K562 (cell line): ENCODE data around the gene TEX54. TPM values are rescaled to one million over a fixed set of nuclear protein-coding genes. Genes with fewer than 3 reads are reported as not detected.

Experiments
- ATAC-seq: fragments of 200-7000 bp; cut with Tn5 transposase; 3 replicates; pipeline ENCODE4 v1.9.1; 2020; ENCODE audit warnings: moderate library complexity
- BruUV-seq: library from RNA; stranded (reverse); fragments of 400-500 nt; replicated peaks from 2 replicates; lab custom pipeline; 2021; lab: Mats Ljungman, UMichigan
- CTCF ChIA-PET: fragments of 300-600 bp; formaldehyde crosslinking; extraction: SDS; loops from one replicate; lab custom pipeline; 2021; ENCODE audit warnings: low intra/inter-chr PET ratio; lab: Yijun Ruan, JAX
- POLR2A ChIA-PET: fragments of 300-600, 350-650 bp; sonication (Branson Sonifier 250); formaldehyde crosslinking; extraction: SDS; loops from one replicate; lab custom pipeline; 2021; ENCODE audit warnings: antibody characterized with exemption, inconsistent platforms; lab: Yijun Ruan, JAX
- DNase-seq, 4 experiments: peaks; one replicate each; pipeline versions ENCODE4 v3.0.0 to v3.0.0-alpha.2; 2011 to 2018; ENCODE audit warnings: low spot score in 3 of 4, mixed read lengths in 3 of 4; ENCODE audit errors: extremely low read depth in 1 of 4
- FAIRE-seq: peaks from 2 replicates; lab custom pipeline; 2011; peaks lifted over from hg19 to GRCh38; lab: Jason Lieb, UNC
- H2AFZ ChIP-seq: 2 replicates; pipeline ENCODE4 v1.6.0; 2011; ENCODE audit warnings: low read depth, low read length, control low read depth, inconsistent platforms
- H3K27ac ChIP-seq: fragments of 200-600 bp; 3 replicates; pipeline ENCODE4 v1.8.0; 2011; ENCODE audit warnings: low read depth, mild to moderate bottlenecking, control low read depth, inconsistent platforms, low read length, moderate library complexity, mixed read lengths; ENCODE audit errors: extremely low read depth
- H3K27me3 ChIP-seq, 2 experiments: fragments of 300-600 bp in 1 of 2; 2 replicates in 1 of 2; 3 replicates in 1 of 2; pipeline versions ENCODE4 v1.6.0 to v1.8.0; 2011; ENCODE audit warnings: inconsistent platforms in 2 of 2, low read length in 2 of 2, mild to moderate bottlenecking in 1 of 2, mixed read lengths in 1 of 2, moderate library complexity in 1 of 2; ENCODE audit not compliant: control insufficient read depth in 2 of 2, insufficient read depth in 2 of 2
- H3K36me3 ChIP-seq: fragments of 300-600 bp; 3 replicates; pipeline ENCODE4 v1.8.0; 2011; ENCODE audit warnings: mild to moderate bottlenecking, low read length, inconsistent platforms; ENCODE audit not compliant: control insufficient read depth, insufficient read depth
- H3K4me1 ChIP-seq, 2 experiments: fragments of 200-600 bp in 1 of 2; replicated peaks in 1 of 2; 2 replicates in 1 of 2; 3 replicates in 1 of 2; pipeline versions ENCODE4 v1.5.1 to v1.8.0; 2011; ENCODE audit warnings: inconsistent platforms in 2 of 2, low read length in 2 of 2, mild to moderate bottlenecking in 1 of 2, mixed read lengths in 1 of 2, moderate library complexity in 1 of 2; ENCODE audit not compliant: control insufficient read depth in 2 of 2, insufficient read depth in 2 of 2
- H3K4me2 ChIP-seq: 2 replicates; pipeline ENCODE4 v1.6.1; 2011; ENCODE audit warnings: low read length, control low read depth, inconsistent platforms, mixed read lengths; ENCODE audit not compliant: insufficient read depth
- H3K4me3 ChIP-seq: fragments of 200-600 bp; sonication (generic), shearing (Covaris generic); 2 replicates; pipeline ENCODE4 v1.5.1; 2016; ENCODE audit warnings: control low read depth, inconsistent platforms
- H3K79me2 ChIP-seq: fragments of 200-600 bp; 3 replicates; pipeline ENCODE4 v1.8.0; 2011; ENCODE audit warnings: low read length, inconsistent platforms; ENCODE audit not compliant: control insufficient read depth, insufficient read depth
- H3K9ac ChIP-seq, 2 experiments: 2 replicates each; pipeline versions ENCODE4 v1.6.0 to v1.6.1; 2011; ENCODE audit warnings: low read depth in 2 of 2, low read length in 2 of 2, control low read depth in 1 of 2, inconsistent platforms in 1 of 2, mild to moderate bottlenecking in 1 of 2, mixed read lengths in 1 of 2; ENCODE audit not compliant: insufficient read depth in 1 of 2
- H3K9me1 ChIP-seq: one replicate; pipeline ENCODE4 v1.6.0; 2011; ENCODE audit warnings: inconsistent platforms, mild to moderate bottlenecking, low read length, moderate library complexity; ENCODE audit not compliant: control insufficient read depth, insufficient read depth
- H3K9me3 ChIP-seq: replicated peaks from 2 replicates; pipeline ENCODE4 v1.5.1; 2011; ENCODE audit warnings: low read depth, low read length, inconsistent platforms; ENCODE audit not compliant: control insufficient read depth, insufficient read depth
- H4K20me1 ChIP-seq: replicated peaks from 2 replicates; pipeline ENCODE4 v1.6.1; 2011; ENCODE audit warnings: low read length, inconsistent platforms, mixed read lengths; ENCODE audit not compliant: control insufficient read depth, insufficient read depth
- ARID2 ChIP-seq: fragments of 450-650 bp; IDR thresholded peaks from 2 replicates; pipeline ENCODE4 v1.6.1; 2017; ENCODE audit warnings: antibody characterized with exemption, mild to moderate bottlenecking
- CBX1 ChIP-seq: sonication (generic); IDR thresholded peaks from 2 replicates; pipeline ENCODE4 v1.6.1; 2016; ENCODE audit warnings: antibody characterized with exemption, low read depth, mild to moderate bottlenecking
- CCNT2 ChIP-seq: IDR thresholded peaks from 2 replicates; pipeline ENCODE4 v1.6.1; 2011; ENCODE audit warnings: borderline replicate concordance, low read depth, mild to moderate bottlenecking, moderate library complexity, mixed read lengths, low read length; ENCODE audit not compliant: insufficient read length; ENCODE audit errors: extremely low read depth
- CTCF ChIP-seq, 3 experiments: IDR thresholded peaks in 2 of 3; conservative IDR thresholded peaks in 1 of 3; 2 replicates each; pipeline ENCODE4 v1.5.1; 2011 to 2012; ENCODE audit warnings: low read length in 3 of 3, mild to moderate bottlenecking in 3 of 3, control low read depth in 2 of 3, improper control_type of control experiment in 1 of 3, inconsistent platforms in 1 of 3, low read depth in 1 of 3, mixed read lengths in 1 of 3, moderate library complexity in 1 of 3; ENCODE audit not compliant: insufficient read depth in 2 of 3
- ILK ChIP-seq: fragments of 450-650 bp; IDR thresholded peaks from 2 replicates; pipeline ENCODE4 v1.6.1; 2016; ENCODE audit warnings: missing genetic modification characterization, low read depth, mild to moderate bottlenecking, missing compliant biosample characterization, moderate library complexity, borderline replicate concordance
- POLR2A ChIP-seq: fragments of 450-650 bp; conservative IDR thresholded peaks from 2 replicates; pipeline ENCODE4 v1.6.1; 2016
- PPARD ChIP-seq: fragments of 250-450 bp; sonication (Bioruptor Pico); IDR thresholded peaks from 2 replicates; pipeline ENCODE4 v1.8.0; 2022; ENCODE audit warnings: inconsistent platforms, mild to moderate bottlenecking, moderate library complexity
- YBX1 ChIP-seq: fragments of 450-650 bp; IDR thresholded peaks from 2 replicates; pipeline ENCODE4 v1.7.1; 2016; ENCODE audit warnings: mild to moderate bottlenecking
- ZFX ChIP-seq: sonication (generic); formaldehyde crosslinking; IDR thresholded peaks from 2 replicates; pipeline ENCODE4 v1.8.0; 2022; ENCODE audit warnings: mild to moderate bottlenecking, missing genetic modification reagents, moderate library complexity
- ZNF584 ChIP-seq: fragments of 200-800 bp; sonication (Bioruptor generic); IDR thresholded peaks from 2 replicates; pipeline ENCODE4 v1.6.1; 2016; ENCODE audit warnings: low read depth, mild to moderate bottlenecking, missing genetic modification characterization, missing compliant biosample characterization
- WGBS: fragments of 100-300 bp; shearing (Covaris generic); methylation state at CpG from one replicate; pipeline ENCODE4 v1.1.6; 2016; ENCODE audit warnings: low coverage, mixed read lengths; ENCODE audit not compliant: insufficient coverage; ENCODE audit errors: missing lambda C conversion rate; 5-methylcytosine and 5-hydroxymethylcytosine counted together
- in situ Hi-C: fragments of 300-500 bp; cut with MboI; formaldehyde crosslinking; loops from 4 replicates; pipeline ENCODE4 v1.15.0; 2018; ENCODE audit warnings: inconsistent platforms, mixed read lengths
- intact Hi-C: fragments of 100-400 bp; cut with micrococcal nuclease; formaldehyde crosslinking; loops from 2 replicates; pipeline ENCODE4 v1.14.2; 2022
- polyA plus RNA-seq, 8 experiments: library from polyadenylated mRNA; depleted of rRNA in 4 of 8; stranded (reverse) in 5 of 8; unstranded in 3 of 8; fragments of >200 nt; fragmentation: Nextera tagmentation in 2 of 8; fragmentation: Illumina TruSeq in 1 of 8; extraction: Ambion mirVana in 2 of 8; extraction: Trizol in 1 of 8; gene quantifications; 2 replicates each; pipeline versions ENCODE4 v1.2.1 to v1.2.3, GENCODE V29; 2011 to 2014; ENCODE audit warnings: inconsistent platforms in 1 of 8, missing spikeins in 1 of 8
- total RNA-seq, 7 experiments: library from RNA; depleted of rRNA in 6 of 7; stranded (reverse); fragments of >200 nt in 6 of 7; fragmentation: Illumina TruSeq in 2 of 7; extraction: Trizol in 2 of 7; gene quantifications; 2 replicates each; pipeline versions ENCODE4 v1.2.1 to v1.2.3, GENCODE V29; 2011 to 2021; ENCODE audit warnings: low replicate concordance in 1 of 7
- TF ChIP-seq, protein P1 (sequence below): sonication (generic); formaldehyde crosslinking; IDR thresholded peaks from 2 replicates; pipeline ENCODE4 v1.9.0; 2022; ENCODE audit warnings: mild to moderate bottlenecking, missing genetic modification reagents
- TF ChIP-seq, protein P2 (sequence below): sonication (generic); formaldehyde crosslinking; IDR thresholded peaks from 2 replicates; pipeline ENCODE4 v1.8.0; 2022; ENCODE audit warnings: missing genetic modification reagents, mild to moderate bottlenecking, moderate library complexity, borderline replicate concordance
- TF ChIP-seq, protein P3 (sequence below): fragments of 450-650 bp; IDR thresholded peaks from 2 replicates; pipeline ENCODE4 v1.6.1; 2017; ENCODE audit warnings: antibody characterized with exemption

The TEX54 gene
- total and polyA plus RNA-seq, 9 of the 15 experiments (the other 6 are each of a cell fraction or from before 2014, with no cell fraction given): not detected

DNA sequence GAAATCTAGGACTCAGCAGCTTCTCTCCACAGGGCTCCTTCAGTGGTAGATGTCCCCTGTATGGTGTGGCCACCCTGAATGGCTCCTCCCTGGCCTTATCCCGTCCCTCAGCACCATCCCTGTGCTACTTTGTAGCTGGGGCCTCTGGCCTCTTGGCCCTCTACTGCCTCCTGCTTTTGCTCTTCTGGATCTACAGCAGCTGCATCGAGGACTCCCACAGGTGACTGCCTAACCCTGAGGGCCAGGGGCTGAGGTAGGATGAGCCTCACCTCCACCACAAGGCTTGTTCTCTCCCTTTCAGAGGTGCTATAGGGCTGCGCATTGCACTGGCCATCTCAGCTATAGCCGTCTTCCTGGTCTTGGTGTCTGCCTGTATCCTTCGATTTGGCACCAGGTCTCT lies 43.6 kb downstream of the TEX54 start:
- H3K27me3 ChIP-seq: no peaks in the 10 kb centered on the region
- TF ChIP-seq, protein P1, sequence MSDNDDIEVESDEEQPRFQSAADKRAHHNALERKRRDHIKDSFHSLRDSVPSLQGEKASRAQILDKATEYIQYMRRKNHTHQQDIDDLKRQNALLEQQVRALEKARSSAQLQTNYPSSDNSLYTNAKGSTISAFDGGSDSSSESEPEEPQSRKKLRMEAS (CRISPR knock-in tag): no peak
- no peak for TF ChIP-seq YBX1
- no peak for TF ChIP-seq CCNT2
- TF ChIP-seq ZNF584 (CRISPR knock-in tag): no peak
- 0 out of 2 replicates have a peak, but pooled peaks have one; percentile 17 for TF ChIP-seq POLR2A
- TF ChIP-seq, protein P2, sequence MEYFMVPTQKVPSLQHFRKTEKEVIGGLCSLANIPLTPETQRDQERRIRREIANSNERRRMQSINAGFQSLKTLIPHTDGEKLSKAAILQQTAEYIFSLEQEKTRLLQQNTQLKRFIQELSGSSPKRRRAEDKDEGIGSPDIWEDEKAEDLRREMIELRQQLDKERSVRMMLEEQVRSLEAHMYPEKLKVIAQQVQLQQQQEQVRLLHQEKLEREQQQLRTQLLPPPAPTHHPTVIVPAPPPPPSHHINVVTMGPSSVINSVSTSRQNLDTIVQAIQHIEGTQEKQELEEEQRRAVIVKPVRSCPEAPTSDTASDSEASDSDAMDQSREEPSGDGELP (CRISPR knock-in tag): 0 out of 2 replicates have a peak, but pooled peaks have one; percentile 29
- TF ChIP-seq PPARD: no peak
- no peak for TF ChIP-seq CBX1
- no peak for TF ChIP-seq ARID2
- TF ChIP-seq ZFX: no peak; the same call in 1 of the 2 replicates
- TF ChIP-seq ILK: no peak
- TF ChIP-seq, protein P3, sequence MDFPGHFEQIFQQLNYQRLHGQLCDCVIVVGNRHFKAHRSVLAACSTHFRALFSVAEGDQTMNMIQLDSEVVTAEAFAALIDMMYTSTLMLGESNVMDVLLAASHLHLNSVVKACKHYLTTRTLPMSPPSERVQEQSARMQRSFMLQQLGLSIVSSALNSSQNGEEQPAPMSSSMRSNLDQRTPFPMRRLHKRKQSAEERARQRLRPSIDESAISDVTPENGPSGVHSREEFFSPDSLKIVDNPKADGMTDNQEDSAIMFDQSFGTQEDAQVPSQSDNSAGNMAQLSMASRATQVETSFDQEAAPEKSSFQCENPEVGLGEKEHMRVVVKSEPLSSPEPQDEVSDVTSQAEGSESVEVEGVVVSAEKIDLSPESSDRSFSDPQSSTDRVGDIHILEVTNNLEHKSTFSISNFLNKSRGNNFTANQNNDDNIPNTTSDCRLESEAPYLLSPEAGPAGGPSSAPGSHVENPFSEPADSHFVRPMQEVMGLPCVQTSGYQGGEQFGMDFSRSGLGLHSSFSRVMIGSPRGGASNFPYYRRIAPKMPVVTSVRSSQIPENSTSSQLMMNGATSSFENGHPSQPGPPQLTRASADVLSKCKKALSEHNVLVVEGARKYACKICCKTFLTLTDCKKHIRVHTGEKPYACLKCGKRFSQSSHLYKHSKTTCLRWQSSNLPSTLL: no peak
- TF ChIP-seq CTCF (IDR thresholded peaks at IDR 0.05 in 2 of 3, conservative IDR thresholded peaks at IDR 0.05 in 1 of 3; ENCODE audit: insufficient read depth in 2 of 3, low read depth in 1 of 3, low read length in 3 of 3): peak; percentile 20 to 31 (median 25); a peak in 3 of 6 replicates
- TF ChIP-seq, all 486 proteins: peak for 3
- DNase-seq (peak in 2 of 4 experiments; percentile 32 to 53), ATAC-seq (peak; percentile 1; the same call in 2 of the 3 replicates), FAIRE-seq (no peak)
- no TSS peak for BruUV-seq
- H2AFZ ChIP-seq: no peak overlapping the region
- intact Hi-C loops: no loop called here
- H3K9me3 ChIP-seq: no peaks in the 10 kb centered on the region
- peak overlapping the region in 1 of 2 experiments; percentile 46; a peak in 3 of 4 replicates for H3K9ac ChIP-seq
- ChIA-PET CTCF (interaction anchor here (0.7 to 4.5 kb wide), 2 partner anchors 67 to 73 kb away, joined by 5 to 51 read pairs; no protein-coding TSS in a partner anchor), POLR2A (interaction anchor here (0.6 to 11.4 kb wide), 11 partner anchors 8 to 124 kb away, joined by 3 to 116 read pairs (median 5); partner anchors contain the start of genes C11orf98, CSKMT, SLC3A2 and WDR74)
- H3K4me3 ChIP-seq: 0 out of 2 replicates have a peak overlapping the region, but pooled peaks have one; percentile 82
- H3K79me2 ChIP-seq: peaks cover 57% of the 10 kb centered on the region
- peaks cover 31 to 32% of the 10 kb centered on the region in 2 experiments for H3K4me1 ChIP-seq
- WGBS: 60% methylated on average over 5 of the region's 5 CpGs
- no peaks in the 10 kb centered on the region for H4K20me1 ChIP-seq
- H3K36me3 ChIP-seq: peaks cover 57% of the 10 kb centered on the region
- H3K9me1 ChIP-seq: no peaks in the 10 kb centered on the region
- H3K27ac ChIP-seq: peak overlapping the region; percentile 39; the same call in 2 of the 3 replicates
- H3K4me2 ChIP-seq: peak overlapping the region; percentile 92
- in situ Hi-C loops: no loop called here
